DND-41 (cell line): ENCODE results near the gene OR11H12.
"Not testable (repeated sequence)": the region's sequence is repeated elsewhere in the genome, so short reads cannot be mapped to it uniquely, and the experiment has no call there.

Experiments
- ATAC-seq: fragments of 200-7000 bp; cut with Tn5 transposase; 3 replicates; pipeline ENCODE4 v1.9.1; 2021; ENCODE audit warnings: low read depth; ENCODE audit not compliant: insufficient read depth
- DNase-seq: peaks from one replicate; pipeline ENCODE4 v3.0.0-alpha.2; 2020
- H2AFZ ChIP-seq: 2 replicates; pipeline ENCODE4 v1.6.0; 2012; ENCODE audit warnings: low read depth, low read length
- H3K27ac ChIP-seq: 2 replicates; pipeline ENCODE4 v1.5.1; 2012; ENCODE audit warnings: low read length, inconsistent platforms
- H3K27me3 ChIP-seq: fragments of 200-600 bp; sonication (generic); 2 replicates; pipeline ENCODE4 v1.6.0; 2012; ENCODE audit warnings: low read length, mild to moderate bottlenecking, inconsistent platforms; ENCODE audit not compliant: insufficient read depth, poor library complexity
- H3K36me3 ChIP-seq: 2 replicates; pipeline ENCODE4 v1.5.1; 2012; ENCODE audit warnings: low read length, inconsistent platforms; ENCODE audit not compliant: insufficient read depth
- H3K4me1 ChIP-seq: 2 replicates; pipeline ENCODE4 v1.5.1; 2012; ENCODE audit warnings: mild to moderate bottlenecking, low read length; ENCODE audit not compliant: insufficient read depth
- H3K4me2 ChIP-seq: 2 replicates; pipeline ENCODE4 v1.6.0; 2012; ENCODE audit warnings: mild to moderate bottlenecking, moderate library complexity, low read length, inconsistent platforms; ENCODE audit not compliant: insufficient read depth
- H3K4me3 ChIP-seq, 2 experiments: fragments of 200-600 bp in 1 of 2; shearing (Covaris generic) in 1 of 2; 2 replicates each; pipeline ENCODE4 v1.5.1; 2012 to 2016; ENCODE audit warnings: inconsistent platforms in 2 of 2, low read length in 2 of 2, mild to moderate bottlenecking in 2 of 2, low read depth in 1 of 2, moderate library complexity in 1 of 2
- H3K79me2 ChIP-seq: 2 replicates; pipeline ENCODE4 v1.6.0; 2012; ENCODE audit warnings: low read length, inconsistent platforms; ENCODE audit not compliant: insufficient read depth
- H3K9ac ChIP-seq: 2 replicates; pipeline ENCODE4 v1.6.0; 2012; ENCODE audit warnings: low read depth, mild to moderate bottlenecking, inconsistent platforms, low read length, moderate library complexity
- H3K9me3 ChIP-seq: 2 replicates; pipeline ENCODE4 v1.5.1; 2012; ENCODE audit warnings: low read length, moderate library complexity, mild to moderate bottlenecking, inconsistent platforms; ENCODE audit not compliant: insufficient read depth, severe bottlenecking
- H4K20me1 ChIP-seq: 2 replicates; pipeline ENCODE4 v1.6.0; 2012; ENCODE audit warnings: low read length; ENCODE audit not compliant: insufficient read depth

The OR11H12 gene

GRCh38 chr14:18600817-18601216, at the start of gene OR11H12:
Gene OR11H12 (plus strand): TSS chr14:18601117. CDS start chr14:18601117, 0 bp downstream.
- H3K9me3 ChIP-seq, H3K9ac ChIP-seq, DNase-seq, ATAC-seq, H3K27ac ChIP-seq, H3K4me2 ChIP-seq, H3K27me3 ChIP-seq, H3K36me3 ChIP-seq, H3K79me2 ChIP-seq, H3K4me3 ChIP-seq, H2AFZ ChIP-seq, H3K4me1 ChIP-seq, H4K20me1 ChIP-seq: not testable (repeated sequence)

- not testable (repeated sequence) for H3K27me3 ChIP-seq, H3K79me2 ChIP-seq, H3K9ac ChIP-seq, H3K9me3 ChIP-seq, H3K4me3 ChIP-seq, ATAC-seq, H3K4me2 ChIP-seq, H2AFZ ChIP-seq, H3K36me3 ChIP-seq, DNase-seq, H3K4me1 ChIP-seq, H4K20me1 ChIP-seq, H3K27ac ChIP-seq
These were observed 18.0 kb upstream of the OR11H12 start for GRCh38 chr14:18582908-18583307.

- not testable (repeated sequence) for DNase-seq, H3K4me3 ChIP-seq, H3K27ac ChIP-seq, H3K4me2 ChIP-seq, H3K4me1 ChIP-seq, H3K9ac ChIP-seq, H4K20me1 ChIP-seq, ATAC-seq, H3K9me3 ChIP-seq, H2AFZ ChIP-seq, H3K79me2 ChIP-seq, H3K27me3 ChIP-seq, H3K36me3 ChIP-seq
These were observed 25.8 kb downstream of the OR11H12 start for GRCh38 chr14:18626610-18627213.

- ATAC-seq, H3K79me2 ChIP-seq, H3K4me3 ChIP-seq, H3K9me3 ChIP-seq, H3K27me3 ChIP-seq, H3K27ac ChIP-seq, H3K4me2 ChIP-seq, DNase-seq, H2AFZ ChIP-seq, H3K4me1 ChIP-seq, H3K9ac ChIP-seq, H3K36me3 ChIP-seq, H4K20me1 ChIP-seq: not testable (repeated sequence)
These were observed 35.1 kb downstream of the OR11H12 start for GRCh38 chr14:18636066-18636465.

GRCh38 chr14:18638032-18638431, 37.1 kb downstream of the OR11H12 start:
- H3K27me3 ChIP-seq, H3K36me3 ChIP-seq, H3K4me3 ChIP-seq, H4K20me1 ChIP-seq, H3K27ac ChIP-seq, H3K79me2 ChIP-seq, H3K9ac ChIP-seq, H3K4me2 ChIP-seq, DNase-seq, H3K9me3 ChIP-seq, H2AFZ ChIP-seq, ATAC-seq, H3K4me1 ChIP-seq: not testable (repeated sequence)

GRCh38 chr14:18638785-18639184, 37.9 kb downstream of the OR11H12 start:
- not testable (repeated sequence) for H4K20me1 ChIP-seq, H3K9me3 ChIP-seq, H3K79me2 ChIP-seq, DNase-seq, H3K27ac ChIP-seq, ATAC-seq, H3K4me2 ChIP-seq, H3K4me1 ChIP-seq, H3K27me3 ChIP-seq, H3K36me3 ChIP-seq, H2AFZ ChIP-seq, H3K9ac ChIP-seq, H3K4me3 ChIP-seq

GRCh38 chr14:18646075-18646730, 45.3 kb downstream of the OR11H12 start:
- H3K79me2 ChIP-seq, H3K9me3 ChIP-seq, H4K20me1 ChIP-seq, DNase-seq, H3K27me3 ChIP-seq, H3K27ac ChIP-seq, H3K4me3 ChIP-seq, H3K4me2 ChIP-seq, H3K4me1 ChIP-seq, ATAC-seq, H2AFZ ChIP-seq, H3K36me3 ChIP-seq, H3K9ac ChIP-seq: not testable (repeated sequence)
